ENCODE data around the gene CLGN. TPM values are rescaled to one million over a fixed set of nuclear protein-coding genes. Genes with fewer than 3 reads are reported as not detected.

The CLGN gene
- total RNA-seq, 1 experiment from 2014 or later: 2.9 TPM

DNA sequence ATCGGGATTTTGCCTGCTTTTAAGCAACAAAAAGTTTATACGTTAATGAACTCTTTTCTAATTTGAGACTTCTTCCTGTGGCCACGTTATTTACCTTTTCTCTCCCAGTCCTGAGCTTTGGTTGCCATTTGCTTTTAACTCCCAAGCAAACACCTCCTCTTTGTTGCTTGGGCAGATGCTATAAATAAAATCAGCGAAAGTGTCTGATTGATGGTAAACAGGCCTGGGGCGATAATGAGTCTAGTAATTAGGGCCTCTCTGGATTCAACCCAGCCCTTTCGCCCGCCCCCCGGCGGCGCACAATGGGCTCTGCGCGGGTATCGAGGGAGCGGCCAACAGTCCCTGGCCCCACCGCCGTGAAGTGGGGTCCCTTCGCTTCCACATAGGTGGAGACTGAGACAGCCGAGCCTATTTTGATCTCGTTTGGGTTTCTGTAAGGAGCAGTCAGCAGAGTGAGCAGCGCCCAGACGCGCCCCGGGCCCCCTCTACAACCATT lies 790 bp downstream of the CLGN start:
- Histone ChIP-seq H3K14ac (ENCODE audit: insufficient read depth, low read length) (no peak overlapping the region; the same call in 1 of the 2 replicates), H3T11ph (ENCODE audit: low read length) (no peak overlapping the region), H2BK15ac (ENCODE audit: low read depth, low read length) (no peak overlapping the region), H3K4me2 (ENCODE audit: insufficient read depth, insufficient read length, low read length) (peak overlapping the region; percentile 48), H3K27ac (ENCODE audit: insufficient read length, low read depth, low read length) (no peak overlapping the region), H2BK120ac (ENCODE audit: low read depth, low read length, poor library complexity, severe bottlenecking) (no peak overlapping the region), H4K5ac (ENCODE audit: insufficient read length, low read depth, low read length) (no peak overlapping the region), H3K27me3 (ENCODE audit: insufficient read depth, low read length) (no peaks in the 10 kb centered on the region), H4K20me1 (ENCODE audit: control insufficient read depth, insufficient read depth, insufficient read length) (no peaks in the 10 kb centered on the region), H3K4me1 (ENCODE audit: insufficient read depth, low read length) (no peaks in the 10 kb centered on the region), H3K9me3 (ENCODE audit: control insufficient read depth, low read depth, low read length) (no peaks in the 10 kb centered on the region), H3K79me1 (ENCODE audit: insufficient read depth, low read depth, low read length, poor library complexity, severe bottlenecking) (no peaks in the 10 kb centered on the region), H4K91ac (ENCODE audit: insufficient read length, low read depth, low read length) (no peak overlapping the region), H3K56ac (ENCODE audit: insufficient read length, low read depth, low read length) (no peak overlapping the region), H3K23ac (ENCODE audit: insufficient read length, low read depth, low read length) (no peak overlapping the region), H2BK5ac (ENCODE audit: insufficient read length, low read length) (no peak overlapping the region), H3K79me2 (ENCODE audit: insufficient read depth, low read length) (no peaks in the 10 kb centered on the region), H4K8ac (replicated peaks; ENCODE audit: insufficient read length, low read depth, low read length) (no peak overlapping the region), H2BK12ac (ENCODE audit: insufficient read length, low read depth, low read length) (no peak overlapping the region), H2BK20ac (ENCODE audit: low read depth, low read length, poor library complexity, severe bottlenecking) (no peak overlapping the region), H2AK5ac (ENCODE audit: insufficient read length, low read length) (no peak overlapping the region), H2AFZ (ENCODE audit: low read length) (no peak overlapping the region), H3K4ac (ENCODE audit: low read depth, low read length) (no peak overlapping the region), H3K9ac (ENCODE audit: extremely low read depth, insufficient read length, low read length) (no peak overlapping the region), H3K18ac (ENCODE audit: insufficient read length, low read depth, low read length) (no peak overlapping the region), H3K23me2 (ENCODE audit: insufficient read length, low read depth, low read length, poor library complexity, severe bottlenecking) (peaks cover 7% of the 10 kb centered on the region)
- H3K4me1 Mint-ChIP-seq: peaks cover 10 to 15% of the 10 kb centered on the region in 2 experiments
- H3K4me3 Mint-ChIP-seq: peak overlapping the region; percentile 76 to 88
- no peak for DNase-seq
- H3K36me3 Mint-ChIP-seq (ENCODE audit: insufficient read depth in 1 of 3, low read depth in 3 of 3): no peaks in the 10 kb centered on the region
- peak overlapping the region in 1 of 3 experiments; percentile 76; a peak in 1 of 7 replicates for H3K27ac Mint-ChIP-seq
- peaks cover 24% of the 10 kb centered on the region for H3K27me3 Mint-ChIP-seq (ENCODE audit: low read depth)
- WGBS (ENCODE audit: extremely low coverage, insufficient read length, low lambda C conversion rate): no CpG with 5 or more reads among the region's 23 CpGs
- peak; percentile 34; the same call in 2 of the 3 replicates for TF ChIP-seq CTCF (conservative IDR thresholded peaks at IDR 0.05)
- no peaks in the 10 kb centered on the region for H3K9me3 Mint-ChIP-seq

Measured in H9 (cell line).